WI38 (cell line): ENCODE measurements around the gene GEN1.

Experiments
- H3K4me3 ChIP-seq: 2 replicates; pipeline ENCODE4 v1.5.1; 2011; ENCODE audit warnings: low read depth, mild to moderate bottlenecking, control low read depth, low read length
- TF ChIP-seq, protein P1 (sequence below): IDR thresholded peaks from 2 replicates; pipeline ENCODE4 v1.5.1; 2012; ENCODE audit warnings: low read depth, mild to moderate bottlenecking, control low read depth, low read length

The GEN1 gene

DNA sequence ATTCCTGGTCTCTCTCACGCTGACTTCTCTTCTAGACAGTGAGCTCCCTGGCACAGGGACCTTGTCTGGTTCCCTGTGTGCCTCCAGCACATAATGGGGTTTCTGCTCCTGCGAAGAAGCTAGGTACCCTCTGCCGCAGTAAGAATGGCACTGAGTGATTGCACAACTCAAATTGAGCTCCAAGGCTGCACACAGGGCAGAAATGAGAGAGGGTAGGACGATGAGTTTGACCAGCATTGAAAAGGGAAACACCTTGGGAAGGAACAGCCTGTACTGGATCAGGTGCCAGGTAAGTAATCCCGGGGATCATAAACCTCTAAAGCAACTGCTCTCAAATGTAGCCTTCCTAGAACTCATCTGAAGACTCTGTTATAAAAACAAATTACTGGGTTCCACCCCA lies 41.4 kb downstream of the GEN1 start:
- TF ChIP-seq, protein P1, sequence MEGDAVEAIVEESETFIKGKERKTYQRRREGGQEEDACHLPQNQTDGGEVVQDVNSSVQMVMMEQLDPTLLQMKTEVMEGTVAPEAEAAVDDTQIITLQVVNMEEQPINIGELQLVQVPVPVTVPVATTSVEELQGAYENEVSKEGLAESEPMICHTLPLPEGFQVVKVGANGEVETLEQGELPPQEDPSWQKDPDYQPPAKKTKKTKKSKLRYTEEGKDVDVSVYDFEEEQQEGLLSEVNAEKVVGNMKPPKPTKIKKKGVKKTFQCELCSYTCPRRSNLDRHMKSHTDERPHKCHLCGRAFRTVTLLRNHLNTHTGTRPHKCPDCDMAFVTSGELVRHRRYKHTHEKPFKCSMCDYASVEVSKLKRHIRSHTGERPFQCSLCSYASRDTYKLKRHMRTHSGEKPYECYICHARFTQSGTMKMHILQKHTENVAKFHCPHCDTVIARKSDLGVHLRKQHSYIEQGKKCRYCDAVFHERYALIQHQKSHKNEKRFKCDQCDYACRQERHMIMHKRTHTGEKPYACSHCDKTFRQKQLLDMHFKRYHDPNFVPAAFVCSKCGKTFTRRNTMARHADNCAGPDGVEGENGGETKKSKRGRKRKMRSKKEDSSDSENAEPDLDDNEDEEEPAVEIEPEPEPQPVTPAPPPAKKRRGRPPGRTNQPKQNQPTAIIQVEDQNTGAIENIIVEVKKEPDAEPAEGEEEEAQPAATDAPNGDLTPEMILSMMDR = no peak

GRCh38 chr2:17798338-17798737 lies 44.4 kb downstream of the GEN1 start:
- TF ChIP-seq, protein P1 = no peak
- no peak overlapping the region for H3K4me3 ChIP-seq

More for the DNA sequence above, 41.4 kb downstream of the GEN1 start:
- H3K4me3 ChIP-seq = no peak overlapping the region

DNA sequence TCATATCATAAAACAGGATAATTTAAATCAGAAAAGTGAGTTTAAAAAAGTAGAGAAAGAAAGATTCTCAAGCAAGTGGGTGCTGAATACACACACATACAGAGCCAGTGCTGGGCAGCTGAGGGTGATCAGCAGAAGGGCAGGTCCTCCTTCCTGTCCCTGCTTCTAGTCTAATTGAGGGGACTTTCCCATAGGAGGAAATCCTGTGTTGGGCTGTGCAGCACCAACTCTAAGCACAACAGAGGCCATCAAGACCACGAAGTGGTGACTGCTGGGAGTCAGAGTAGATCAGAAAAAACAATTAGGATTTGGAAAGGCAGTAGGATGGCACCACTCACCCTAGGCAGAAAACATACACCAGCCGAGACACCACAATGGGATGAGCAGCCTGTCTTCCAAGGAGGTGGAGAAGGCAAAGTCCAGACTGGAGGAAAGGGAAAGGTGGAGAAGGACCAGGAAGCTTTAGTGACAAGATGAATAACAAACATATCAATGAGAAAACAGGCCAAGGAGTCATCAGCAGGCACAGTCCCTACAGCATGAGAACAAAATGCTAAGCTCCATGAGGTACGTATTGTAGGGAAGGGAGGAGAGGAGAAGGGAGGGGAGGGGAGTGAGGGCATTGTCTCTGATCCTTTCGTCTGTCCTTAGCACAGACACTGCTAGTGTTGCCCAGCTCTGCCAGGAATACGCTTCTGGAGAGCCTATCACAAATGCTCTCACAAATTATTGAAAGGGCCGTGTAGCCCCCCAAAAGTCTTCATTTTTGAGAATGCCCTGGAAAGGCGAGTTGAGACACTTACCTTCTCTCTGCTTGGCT lies 45.6 kb downstream of the GEN1 start:
- TF ChIP-seq, protein P1 = no peak
- H3K4me3 ChIP-seq = no peak overlapping the region

- H3K4me3 ChIP-seq = no peak overlapping the region
- TF ChIP-seq, protein P1 = no peak
Observed at GRCh38 chr2:17800219-17800618, 46.3 kb downstream of the GEN1 start.

- TF ChIP-seq, protein P1 = no peak
- no peak overlapping the region for H3K4me3 ChIP-seq
Observed at GRCh38 chr2:17800693-17801458, 46.9 kb downstream of the GEN1 start.

GRCh38 chr2:17803497-17803896 lies 49.6 kb downstream of the GEN1 start:
- no peak overlapping the region for H3K4me3 ChIP-seq
- TF ChIP-seq, protein P1 = no peak

DNA sequence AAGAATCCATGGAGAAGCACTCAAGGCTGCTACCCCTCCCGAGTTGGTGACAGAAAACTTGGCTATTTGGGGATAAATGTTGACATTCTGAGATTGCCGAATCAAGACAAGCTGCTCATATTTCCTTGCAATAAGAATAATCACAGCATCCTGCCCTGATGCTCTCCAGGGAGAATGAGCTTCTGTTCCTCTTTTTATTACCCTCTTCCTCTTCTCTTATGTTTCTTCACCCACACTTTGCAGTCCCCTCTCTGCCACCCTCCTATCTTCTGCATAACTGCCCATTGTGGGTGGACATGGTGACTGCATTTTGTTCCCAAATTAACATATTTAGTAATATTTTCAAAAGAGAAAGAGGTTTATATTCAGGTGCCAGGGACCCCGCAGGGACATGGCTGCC lies 50.4 kb downstream of the GEN1 start:
- no peak overlapping the region for H3K4me3 ChIP-seq
- TF ChIP-seq, protein P1 = no peak
